HG03342 (cell line): ENCODE measurements around the gene TFE3.
"Not testable (repeated sequence)": the region's sequence is repeated elsewhere in the genome, so short reads cannot be mapped to it uniquely, and the experiment has no call there.

Experiments used
- ATAC-seq: cut with Tn5 transposase; IDR thresholded peaks from one replicate; pipeline ENCODE4 v1.9.1; 2021; ENCODE audit warnings: mild to moderate bottlenecking, moderate library complexity; ENCODE audit not compliant: unreplicated experiment

TFE3 gene

DNA sequence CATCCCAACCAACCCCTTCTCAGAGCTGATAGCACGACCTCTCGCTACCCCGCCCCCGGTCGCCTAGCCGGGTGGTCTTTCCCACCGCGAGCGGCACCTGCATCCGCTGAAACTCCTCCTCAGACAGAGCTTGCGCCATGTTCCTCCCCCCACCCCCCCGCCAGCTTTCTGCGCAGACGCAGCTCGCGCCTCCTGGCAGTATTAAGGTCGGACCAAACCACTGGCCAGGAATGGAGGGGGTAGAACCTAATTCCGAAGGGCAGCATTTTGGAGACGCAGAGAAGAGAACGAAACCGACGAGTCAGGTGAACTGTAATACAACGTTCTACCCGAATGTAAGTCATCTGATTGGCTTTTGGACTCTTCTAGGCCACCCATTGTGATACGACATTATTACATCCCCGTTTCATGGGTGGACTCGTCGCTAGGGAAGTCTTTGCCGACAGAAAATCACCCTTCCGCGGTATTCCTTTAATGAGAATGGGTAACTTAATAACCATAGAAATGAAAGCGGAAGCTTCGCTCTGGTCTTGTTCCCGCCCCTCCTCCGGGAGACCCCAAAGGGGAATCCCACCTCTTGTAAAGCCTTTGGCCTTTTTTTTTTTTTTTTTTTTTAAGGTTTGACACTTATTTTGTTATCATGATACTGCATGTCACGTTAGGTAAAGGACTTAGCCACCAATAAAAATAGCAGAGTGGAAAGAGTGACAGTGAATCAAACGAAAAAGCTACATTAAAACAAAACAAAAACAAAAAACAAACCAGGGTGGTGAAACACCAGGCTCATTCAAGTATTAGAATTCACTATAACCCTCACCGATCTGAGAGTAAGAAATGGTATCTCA lies 40.8 kb downstream of the TFE3 start, which contains the start of gene GRIPAP1:
TSS of gene GRIPAP1 (minus strand) at position 174 of the 845 bp plus-strand sequence. CDS start at position 139, 35 bp downstream.
- peak; percentile 72 for ATAC-seq

GRCh38 chrX:49001521-49002090 lies 41.6 kb downstream of the TFE3 start:
- peak; percentile 36 for ATAC-seq

DNA sequence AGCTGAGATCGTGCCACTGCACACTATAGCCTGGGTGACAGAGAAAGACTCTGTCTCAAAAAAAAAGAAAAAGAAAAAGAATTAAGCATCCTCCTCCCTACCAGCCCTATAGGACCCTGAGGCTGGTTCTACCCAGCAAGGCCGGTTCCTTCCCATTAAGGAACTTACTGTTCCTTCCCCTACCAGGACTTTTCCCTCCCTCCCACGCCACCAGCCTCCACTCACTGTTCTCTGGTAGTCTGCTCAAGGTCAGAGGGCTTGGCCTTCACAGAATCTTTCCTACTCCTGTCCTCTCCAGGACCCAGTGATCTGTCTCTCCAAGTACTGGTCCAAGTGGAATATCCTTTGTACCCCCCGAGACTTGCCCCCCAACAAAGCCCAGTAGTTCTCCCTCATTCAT lies 42.5 kb downstream of the TFE3 start:
- ATAC-seq, result no peak

GRCh38 chrX:48999030-48999429 lies 44.1 kb downstream of the TFE3 start:
- ATAC-seq, result no peak

DNA sequence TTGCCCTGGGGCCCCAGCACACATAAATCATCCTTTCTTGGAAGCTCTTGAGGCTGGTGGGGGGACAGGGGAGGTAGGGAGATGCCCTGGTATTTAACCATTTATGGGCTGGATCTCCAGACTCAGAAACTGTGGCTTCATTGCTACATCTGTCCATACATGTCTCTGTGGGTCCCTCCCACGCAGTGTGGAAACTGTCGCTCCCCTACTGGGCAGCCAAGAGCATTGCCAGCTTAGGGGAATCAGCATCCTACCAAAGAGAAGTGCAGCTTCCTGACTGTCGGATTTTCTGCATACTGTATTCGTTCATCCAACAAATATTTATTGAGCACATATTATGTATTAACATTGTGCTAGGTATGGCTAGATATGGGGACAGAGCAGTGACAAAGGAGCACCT lies 44.8 kb downstream of the TFE3 start:
- no peak for ATAC-seq

- no peak for ATAC-seq
Measured at GRCh38 chrX:48997865-48998264, 45.3 kb downstream of the TFE3 start.

DNA sequence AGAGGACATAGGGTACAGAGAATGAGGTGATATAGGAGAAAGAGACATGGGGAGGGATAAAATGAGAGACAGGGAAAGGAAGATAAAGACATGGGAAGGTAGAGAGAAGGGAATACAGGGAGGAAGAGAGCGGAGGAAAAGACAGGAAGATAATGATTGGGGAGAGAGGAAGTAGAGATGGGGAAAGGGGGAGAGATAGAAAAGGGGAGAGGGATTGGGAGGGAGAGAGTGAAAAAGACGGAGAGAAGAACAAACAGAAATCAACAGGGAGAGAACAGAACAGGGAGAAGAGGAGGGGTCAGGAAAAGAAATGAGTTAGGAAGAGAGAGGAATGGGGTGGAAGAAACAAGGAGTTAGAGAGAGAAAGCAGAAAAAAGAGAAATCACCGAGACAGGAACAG lies 45.7 kb downstream of the TFE3 start:
- no peak for ATAC-seq

- ATAC-seq, result no peak
Measured at GRCh38 chrX:48996969-48997368, 46.2 kb downstream of the TFE3 start.

DNA sequence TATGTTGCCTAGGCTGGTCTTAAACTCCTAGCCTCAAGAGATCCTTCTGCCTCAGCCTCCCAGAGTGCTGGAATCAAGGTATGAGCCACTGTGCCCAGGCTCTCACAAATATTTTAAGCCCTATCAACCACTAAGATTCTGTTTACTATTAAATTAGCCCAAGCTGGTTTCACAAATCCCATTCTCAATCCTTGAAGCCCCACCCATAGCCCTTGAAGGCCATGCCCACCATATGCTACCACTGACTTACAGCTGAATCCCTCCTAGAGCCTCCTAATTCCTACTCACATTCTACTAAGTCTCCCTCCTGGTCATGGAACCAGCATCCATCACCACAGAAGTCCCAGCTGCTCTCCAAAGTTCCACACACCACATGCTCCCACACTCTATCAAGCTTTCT lies 50.8 kb downstream of the TFE3 start:
- ATAC-seq, result no peak

DNA sequence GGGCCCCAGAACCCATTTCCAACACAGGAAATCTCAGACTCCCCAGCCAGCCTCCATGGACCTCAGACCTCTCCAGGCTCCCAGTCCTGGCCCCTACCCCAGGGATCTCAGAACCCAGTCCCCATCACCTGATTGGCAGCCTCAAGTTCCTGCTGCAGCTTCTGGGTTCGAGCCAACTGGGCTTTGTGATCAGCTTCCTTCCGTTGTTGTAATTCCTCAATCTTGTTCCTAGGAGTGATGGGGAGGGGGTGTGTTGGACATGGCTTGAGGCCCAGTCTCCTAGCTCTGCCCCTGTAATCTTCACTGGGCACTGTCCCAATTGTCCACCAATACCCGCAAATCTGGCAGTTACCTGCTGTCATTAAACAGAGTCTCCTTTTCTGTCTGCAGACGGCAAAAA lies 53.7 kb downstream of the TFE3 start:
- no peak for ATAC-seq

DNA sequence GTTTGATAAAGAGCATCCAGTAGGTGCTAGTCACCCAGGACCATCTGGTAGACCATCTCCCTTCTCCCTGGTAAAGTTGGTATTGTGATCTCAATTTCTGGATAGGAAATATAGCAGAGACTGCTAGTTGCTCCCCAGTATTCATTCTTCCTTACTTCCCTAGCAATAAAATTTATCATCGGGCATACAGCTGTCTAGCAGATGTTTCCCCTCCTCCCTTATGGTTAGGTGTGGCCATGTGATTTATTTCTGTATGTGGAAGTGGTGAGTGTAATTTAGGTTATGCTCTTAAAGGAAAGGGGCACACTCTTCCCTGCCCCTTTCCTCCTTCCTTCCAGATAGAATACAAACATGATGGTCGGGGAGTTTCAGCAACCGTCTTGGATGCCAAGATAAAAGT lies 59.3 kb downstream of the TFE3 start:
- no peak for ATAC-seq

DNA sequence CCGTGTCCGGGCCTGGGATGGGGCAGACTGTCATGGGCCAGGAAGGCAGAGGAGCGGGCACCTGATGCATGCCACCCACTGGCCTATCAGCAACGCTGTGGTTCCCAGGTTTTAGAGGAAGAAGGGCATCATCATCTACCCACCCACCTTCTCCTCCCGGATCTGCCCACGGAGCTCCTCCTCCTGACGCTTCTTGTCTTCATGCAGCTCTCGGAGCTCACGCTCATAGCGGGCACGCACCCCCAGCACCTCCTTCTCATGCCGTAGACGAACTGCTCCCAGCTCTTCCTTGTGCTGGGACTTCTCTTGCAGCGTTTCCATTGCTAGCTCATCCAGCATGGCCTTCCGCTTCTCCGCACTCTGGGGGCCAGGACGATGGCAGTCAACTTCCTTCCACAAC lies 60.1 kb downstream of the TFE3 start:
- no peak for ATAC-seq

DNA sequence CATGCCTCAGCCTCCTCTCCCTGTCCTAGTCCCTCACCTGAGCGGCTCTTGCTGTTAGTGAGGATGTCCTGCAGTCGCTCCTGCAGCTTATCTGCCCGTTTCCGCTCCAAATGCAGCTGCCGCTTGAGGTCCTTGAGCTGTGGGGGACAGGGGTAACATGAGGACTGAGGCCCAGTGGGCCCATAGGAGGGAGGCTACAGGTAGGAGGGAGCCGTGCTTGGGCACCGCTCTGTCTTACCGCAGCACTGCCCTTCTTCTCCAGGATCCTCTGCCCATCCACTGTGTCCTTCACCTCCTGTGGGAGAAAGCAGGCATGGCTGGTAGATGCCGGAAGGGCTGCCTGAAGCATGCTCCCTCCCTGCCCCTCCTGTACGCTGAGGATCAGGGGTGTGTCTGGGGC lies 62.0 kb downstream of the TFE3 start:
- no peak for ATAC-seq

DNA sequence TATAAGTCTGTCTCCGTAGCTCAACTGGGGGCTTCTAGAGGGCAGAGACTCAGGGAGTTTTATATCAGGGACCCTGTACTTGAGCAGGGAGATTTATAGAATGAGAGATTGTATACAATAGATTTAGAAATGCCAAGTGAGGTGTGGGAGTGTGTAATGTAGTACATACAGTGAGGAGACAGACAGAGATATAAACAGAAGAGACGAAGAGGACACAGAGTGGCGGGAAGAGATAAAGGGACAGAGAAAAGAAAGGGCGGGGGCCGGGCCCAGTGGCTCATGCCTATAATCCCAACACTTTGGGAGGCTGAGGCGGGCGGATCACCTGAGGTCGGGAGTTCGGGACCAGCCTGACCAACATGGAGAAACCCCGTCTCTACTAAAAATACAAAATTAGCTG lies 62.8 kb downstream of the TFE3 start:
- not testable (repeated sequence) for ATAC-seq
